Activated T-cell treated with anti-CD3 and anti-CD28 coated beads, Interleukin-2, amount 50 U/mL, for 24 hours (primary cell): ENCODE measurements around the gene NCR2.

ENCODE experiments used
- DNase-seq: peaks from one replicate; pipeline ENCODE4 v3.0.0-alpha.2; 2020
- H3K27ac Mint-ChIP-seq: 2 replicates; pipeline ENCODE4 v1.8.0; 2020; ENCODE audit warnings: mild to moderate bottlenecking, mixed read lengths
- H3K27me3 Mint-ChIP-seq: 2 replicates; pipeline ENCODE4 v1.8.0; 2020; ENCODE audit warnings: mixed read lengths
- H3K36me3 Mint-ChIP-seq: 2 replicates; pipeline ENCODE4 v1.8.0; 2020; ENCODE audit warnings: low read depth, mixed read lengths
- H3K4me1 Mint-ChIP-seq: 2 replicates; pipeline ENCODE4 v1.8.0; 2020; ENCODE audit warnings: low read depth, mixed read lengths
- H3K4me3 Mint-ChIP-seq: 2 replicates; pipeline ENCODE4 v1.8.0; 2020; ENCODE audit warnings: mild to moderate bottlenecking, moderate library complexity, mixed read lengths
- H3K9me3 Mint-ChIP-seq: 2 replicates; pipeline ENCODE4 v1.8.0; 2020; ENCODE audit warnings: mixed read lengths

Gene NCR2

GRCh38 chr6:41377071-41377470, 41.7 kb downstream of the NCR2 start:
- H3K27me3 Mint-ChIP-seq, result peaks cover 73% of the 10 kb centered on the region
- H3K36me3 Mint-ChIP-seq, result no peaks in the 10 kb centered on the region
- H3K4me3 Mint-ChIP-seq, result no peak overlapping the region
- H3K4me1 Mint-ChIP-seq, result peaks cover 22% of the 10 kb centered on the region
- no peak overlapping the region for H3K27ac Mint-ChIP-seq
- H3K9me3 Mint-ChIP-seq, result no peaks in the 10 kb centered on the region
- no peak for DNase-seq

GRCh38 chr6:41379306-41379705, 43.9 kb downstream of the NCR2 start:
- no peak overlapping the region for H3K4me3 Mint-ChIP-seq
- DNase-seq, result no peak
- H3K27ac Mint-ChIP-seq, result no peak overlapping the region
- no peaks in the 10 kb centered on the region for H3K36me3 Mint-ChIP-seq
- peaks cover 68% of the 10 kb centered on the region for H3K27me3 Mint-ChIP-seq
- H3K4me1 Mint-ChIP-seq, result peaks cover 7% of the 10 kb centered on the region
- H3K9me3 Mint-ChIP-seq, result no peaks in the 10 kb centered on the region

DNA sequence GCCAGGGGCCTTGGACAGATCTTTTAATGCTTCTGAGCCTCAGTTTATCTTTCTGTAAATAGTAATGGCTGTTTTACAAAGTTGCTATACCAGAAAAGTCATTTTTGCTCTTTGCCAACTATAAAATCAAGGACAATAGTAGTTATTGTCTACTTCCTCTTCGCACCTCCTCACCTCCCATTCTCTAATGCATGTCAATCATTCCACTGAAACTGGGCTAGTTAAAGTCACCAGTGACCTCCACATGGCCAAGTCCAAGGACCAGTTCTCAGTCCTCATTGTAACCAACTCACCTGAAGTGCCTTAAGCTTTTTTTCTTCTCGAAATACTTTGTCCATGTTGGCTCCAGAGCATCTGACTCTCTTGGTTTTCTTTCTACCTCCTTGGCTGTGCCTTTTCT, 51.2 kb downstream of the NCR2 start:
- Mint-ChIP-seq H3K4me3 (no peak overlapping the region), H3K27ac (no peak overlapping the region), H3K36me3 (no peaks in the 10 kb centered on the region), H3K9me3 (no peaks in the 10 kb centered on the region), H3K4me1 (no peaks in the 10 kb centered on the region), H3K27me3 (peaks cover 38% of the 10 kb centered on the region)
- no peak for DNase-seq

DNA sequence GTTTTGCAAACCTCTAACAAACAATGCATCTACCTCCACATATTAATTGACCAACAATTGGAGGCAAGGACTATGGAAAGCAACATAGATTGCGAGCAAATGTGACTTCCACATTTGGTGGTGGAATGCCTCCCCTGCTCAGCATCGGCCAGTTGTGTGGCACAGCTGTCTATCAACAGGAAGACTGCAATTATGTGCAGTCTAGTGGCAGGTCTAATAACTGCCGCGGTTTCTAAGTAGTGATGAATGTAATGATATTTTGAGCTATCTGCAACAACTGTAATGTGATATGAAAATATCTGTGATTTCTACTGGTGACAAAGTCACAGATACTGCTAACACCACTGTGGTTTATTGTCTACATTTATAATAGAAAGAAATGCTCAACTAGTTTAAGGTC, 56.8 kb downstream of the NCR2 start:
- DNase-seq, result no peak
- H3K27ac Mint-ChIP-seq, result no peak overlapping the region
- H3K4me3 Mint-ChIP-seq, result no peak overlapping the region
- no peaks in the 10 kb centered on the region for H3K4me1 Mint-ChIP-seq
- peaks cover 13% of the 10 kb centered on the region for H3K9me3 Mint-ChIP-seq
- peaks cover 32% of the 10 kb centered on the region for H3K27me3 Mint-ChIP-seq
- H3K36me3 Mint-ChIP-seq, result no peaks in the 10 kb centered on the region

DNA sequence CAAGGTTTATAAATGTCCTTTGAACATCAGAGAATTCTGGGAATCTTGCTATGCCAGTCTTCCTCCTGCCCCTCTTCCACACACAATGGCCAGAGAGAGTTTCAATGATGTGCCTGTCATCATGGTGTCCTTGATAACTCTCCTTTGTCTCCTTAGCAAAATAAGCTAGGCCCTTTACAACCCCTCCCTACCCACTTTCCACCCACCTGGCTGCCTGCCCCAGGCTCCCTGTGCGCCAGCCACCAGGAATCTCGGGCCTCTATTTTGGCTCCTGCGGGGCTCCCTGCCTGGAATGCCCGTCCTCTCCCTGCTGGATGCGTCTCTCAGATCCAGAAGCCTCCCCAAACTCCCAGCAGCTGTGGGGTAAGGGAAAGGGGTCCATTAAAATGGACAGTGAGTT, 60.9 kb downstream of the NCR2 start:
- peaks cover 14% of the 10 kb centered on the region for H3K9me3 Mint-ChIP-seq
- H3K27ac Mint-ChIP-seq, result no peak overlapping the region
- H3K27me3 Mint-ChIP-seq, result peaks cover 45% of the 10 kb centered on the region
- no peak overlapping the region for H3K4me3 Mint-ChIP-seq
- H3K36me3 Mint-ChIP-seq, result no peaks in the 10 kb centered on the region
- no peaks in the 10 kb centered on the region for H3K4me1 Mint-ChIP-seq
- no peak for DNase-seq

DNA sequence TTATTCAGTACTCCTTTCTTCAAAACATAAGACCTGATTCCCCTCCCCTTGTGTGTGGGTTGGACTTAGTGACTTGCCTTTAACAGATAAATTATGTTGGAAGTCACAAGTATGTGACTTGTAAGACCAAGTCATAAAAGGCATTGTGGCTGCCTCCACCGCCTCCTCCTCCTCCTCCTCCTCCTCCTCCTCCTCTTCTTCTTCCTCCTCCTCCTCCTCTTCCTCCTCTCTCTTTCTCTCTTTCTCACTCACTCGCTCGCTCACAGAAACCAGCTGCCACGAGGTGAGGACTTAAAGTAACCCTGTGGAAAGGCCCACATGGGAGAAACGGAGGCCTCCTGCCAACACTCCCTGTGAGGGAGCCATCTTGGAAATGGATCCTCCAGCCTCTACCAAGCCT, 64.0 kb downstream of the NCR2 start:
- no peaks in the 10 kb centered on the region for H3K4me1 Mint-ChIP-seq
- no peaks in the 10 kb centered on the region for H3K36me3 Mint-ChIP-seq
- H3K27ac Mint-ChIP-seq, result no peak overlapping the region
- H3K27me3 Mint-ChIP-seq, result peaks cover 58% of the 10 kb centered on the region
- H3K9me3 Mint-ChIP-seq, result peaks cover 11% of the 10 kb centered on the region
- DNase-seq, result no peak
- H3K4me3 Mint-ChIP-seq, result no peak overlapping the region
